Prostate gland (tissue), 2 donors: ENCODE results near the gene IFNA14.

Experiments used
- CTCF ChIP-seq, 4 experiments: fragments of 200-600 bp in 2 of 4; fragments of 450-650 bp in 2 of 4; sonication (generic) in 2 of 4; IDR thresholded peaks; 1 replicate in 3 of 4; 2 replicates in 1 of 4; pipeline ENCODE4 v1.5.1; 2016 to 2019; ENCODE audit warnings: antibody characterized with exemption in 4 of 4, mild to moderate bottlenecking in 2 of 4, moderate library complexity in 2 of 4
- POLR2A ChIP-seq: fragments of 450-650 bp; IDR thresholded peaks from one replicate; pipeline ENCODE4 v1.6.1; 2016; ENCODE audit warnings: antibody characterized with exemption, mild to moderate bottlenecking
- POLR2AphosphoS5 ChIP-seq: sonication (generic); formaldehyde crosslinking; IDR thresholded peaks from one replicate; pipeline ENCODE4 v1.6.1; 2017; ENCODE audit warnings: antibody characterized with exemption

GRCh38 chr9:21286099-21286498, 46.3 kb upstream of the IFNA14 start:
- TF ChIP-seq CTCF (IDR thresholded peaks at IDR 0.05) (no peak), POLR2AphosphoS5 (no peak), POLR2A (no peak)
